ENCODE results near the gene RDH16. TPM values are rescaled to one million over a fixed set of nuclear protein-coding genes. Genes with fewer than 3 reads are reported as not detected.
A peak's percentile ranks its signal among the peaks of the same experiment; 100 is the strongest.

RDH16 gene
- total RNA-seq, 6 experiments from 2014 or later, result not detected

- TF ChIP-seq CTCF (IDR thresholded peaks at IDR 0.05), result no peak
- Mint-ChIP-seq H3K4me3 (no peak overlapping the region), H3K36me3 (ENCODE audit: low read depth) (peaks cover 2% of the 10 kb centered on the region; the same call in 1 of the 2 replicates), H3K9me3 (no peaks in the 10 kb centered on the region), H3K27ac (no peak overlapping the region), H3K27me3 (ENCODE audit: insufficient read depth) (peaks cover 5% of the 10 kb centered on the region), H3K4me1 (ENCODE audit: low read depth) (peaks cover 28% of the 10 kb centered on the region)
- no peak for DNase-seq
These were observed 35.9 kb upstream of the RDH16 start for GRCh38 chr12:56993346-56993745.

GRCh38 chr12:56991319-56992246 lies 34.2 kb upstream of the RDH16 start:
- Mint-ChIP-seq H3K36me3 (ENCODE audit: low read depth) (no peaks in the 10 kb centered on the region; the same call in 1 of the 2 replicates), H3K27ac (no peak overlapping the region), H3K27me3 (ENCODE audit: insufficient read depth) (peaks cover 10% of the 10 kb centered on the region), H3K4me3 (no peak overlapping the region), H3K9me3 (no peaks in the 10 kb centered on the region), H3K4me1 (ENCODE audit: low read depth) (peaks cover 36% of the 10 kb centered on the region)
- no peak for TF ChIP-seq CTCF (IDR thresholded peaks at IDR 0.05)
- no peak for DNase-seq

- DNase-seq, result no peak
- H3K4me1 Mint-ChIP-seq (ENCODE audit: low read depth), result peaks cover 41% of the 10 kb centered on the region
- H3K27me3 Mint-ChIP-seq (ENCODE audit: insufficient read depth), result peaks cover 10% of the 10 kb centered on the region
- no peaks in the 10 kb centered on the region for H3K9me3 Mint-ChIP-seq
- H3K27ac Mint-ChIP-seq, result no peak overlapping the region
- no peaks in the 10 kb centered on the region; the same call in 1 of the 2 replicates for H3K36me3 Mint-ChIP-seq (ENCODE audit: low read depth)
- TF ChIP-seq CTCF (IDR thresholded peaks at IDR 0.05), result no peak
- H3K4me3 Mint-ChIP-seq, result no peak overlapping the region
These were observed 33.4 kb upstream of the RDH16 start for GRCh38 chr12:56990648-56991318.

GRCh38 chr12:56989861-56990610 lies 32.6 kb upstream of the RDH16 start:
- Mint-ChIP-seq H3K27ac (peak overlapping the region; percentile 1; the same call in 1 of the 2 replicates), H3K36me3 (ENCODE audit: low read depth) (no peaks in the 10 kb centered on the region), H3K9me3 (no peaks in the 10 kb centered on the region), H3K4me3 (no peak overlapping the region; the same call in 1 of the 2 replicates), H3K27me3 (ENCODE audit: insufficient read depth) (peaks cover 10% of the 10 kb centered on the region), H3K4me1 (ENCODE audit: low read depth) (peaks cover 44% of the 10 kb centered on the region)
- peak; percentile 21 for DNase-seq
- TF ChIP-seq CTCF (IDR thresholded peaks at IDR 0.05), result no peak

GRCh38 chr12:56988207-56988739 lies 30.9 kb upstream of the RDH16 start:
- Mint-ChIP-seq H3K9me3 (no peaks in the 10 kb centered on the region), H3K4me1 (ENCODE audit: low read depth) (peaks cover 44% of the 10 kb centered on the region), H3K4me3 (no peak overlapping the region), H3K36me3 (ENCODE audit: low read depth) (no peaks in the 10 kb centered on the region), H3K27ac (no peak overlapping the region), H3K27me3 (ENCODE audit: insufficient read depth) (peaks cover 14% of the 10 kb centered on the region)
- no peak for TF ChIP-seq CTCF (IDR thresholded peaks at IDR 0.05)
- no peak for DNase-seq
